GM18498 (cell line): ENCODE measurements around the gene NHSL1.
A peak's percentile ranks its signal among the peaks of the same experiment; 100 is the strongest.

Experiments used
- ATAC-seq: cut with Tn5 transposase; IDR thresholded peaks from one replicate; pipeline ENCODE4 v1.9.1; 2021; ENCODE audit warnings: mild to moderate bottlenecking, moderate library complexity; ENCODE audit not compliant: unreplicated experiment

NHSL1 gene, protein sequence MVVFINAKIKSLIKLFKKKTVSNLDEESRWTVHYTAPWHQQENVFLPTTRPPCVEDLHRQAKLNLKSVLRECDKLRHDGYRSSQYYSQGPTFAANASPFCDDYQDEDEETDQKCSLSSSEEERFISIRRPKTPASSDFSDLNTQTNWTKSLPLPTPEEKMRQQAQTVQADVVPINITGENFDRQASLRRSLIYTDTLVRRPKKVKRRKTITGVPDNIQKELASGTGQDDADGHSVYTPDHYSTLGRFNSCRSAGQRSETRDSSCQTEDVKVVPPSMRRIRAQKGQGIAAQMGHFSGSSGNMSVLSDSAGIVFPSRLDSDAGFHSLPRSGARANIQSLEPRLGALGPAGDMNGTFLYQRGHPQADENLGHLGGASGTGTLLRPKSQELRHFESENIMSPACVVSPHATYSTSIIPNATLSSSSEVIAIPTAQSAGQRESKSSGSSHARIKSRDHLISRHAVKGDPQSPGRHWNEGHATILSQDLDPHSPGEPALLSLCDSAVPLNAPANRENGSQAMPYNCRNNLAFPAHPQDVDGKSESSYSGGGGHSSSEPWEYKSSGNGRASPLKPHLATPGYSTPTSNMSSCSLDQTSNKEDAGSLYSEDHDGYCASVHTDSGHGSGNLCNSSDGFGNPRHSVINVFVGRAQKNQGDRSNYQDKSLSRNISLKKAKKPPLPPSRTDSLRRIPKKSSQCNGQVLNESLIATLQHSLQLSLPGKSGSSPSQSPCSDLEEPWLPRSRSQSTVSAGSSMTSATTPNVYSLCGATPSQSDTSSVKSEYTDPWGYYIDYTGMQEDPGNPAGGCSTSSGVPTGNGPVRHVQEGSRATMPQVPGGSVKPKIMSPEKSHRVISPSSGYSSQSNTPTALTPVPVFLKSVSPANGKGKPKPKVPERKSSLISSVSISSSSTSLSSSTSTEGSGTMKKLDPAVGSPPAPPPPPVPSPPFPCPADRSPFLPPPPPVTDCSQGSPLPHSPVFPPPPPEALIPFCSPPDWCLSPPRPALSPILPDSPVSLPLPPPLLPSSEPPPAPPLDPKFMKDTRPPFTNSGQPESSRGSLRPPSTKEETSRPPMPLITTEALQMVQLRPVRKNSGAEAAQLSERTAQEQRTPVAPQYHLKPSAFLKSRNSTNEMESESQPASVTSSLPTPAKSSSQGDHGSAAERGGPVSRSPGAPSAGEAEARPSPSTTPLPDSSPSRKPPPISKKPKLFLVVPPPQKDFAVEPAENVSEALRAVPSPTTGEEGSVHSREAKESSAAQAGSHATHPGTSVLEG (N-terminal part only)

DNA sequence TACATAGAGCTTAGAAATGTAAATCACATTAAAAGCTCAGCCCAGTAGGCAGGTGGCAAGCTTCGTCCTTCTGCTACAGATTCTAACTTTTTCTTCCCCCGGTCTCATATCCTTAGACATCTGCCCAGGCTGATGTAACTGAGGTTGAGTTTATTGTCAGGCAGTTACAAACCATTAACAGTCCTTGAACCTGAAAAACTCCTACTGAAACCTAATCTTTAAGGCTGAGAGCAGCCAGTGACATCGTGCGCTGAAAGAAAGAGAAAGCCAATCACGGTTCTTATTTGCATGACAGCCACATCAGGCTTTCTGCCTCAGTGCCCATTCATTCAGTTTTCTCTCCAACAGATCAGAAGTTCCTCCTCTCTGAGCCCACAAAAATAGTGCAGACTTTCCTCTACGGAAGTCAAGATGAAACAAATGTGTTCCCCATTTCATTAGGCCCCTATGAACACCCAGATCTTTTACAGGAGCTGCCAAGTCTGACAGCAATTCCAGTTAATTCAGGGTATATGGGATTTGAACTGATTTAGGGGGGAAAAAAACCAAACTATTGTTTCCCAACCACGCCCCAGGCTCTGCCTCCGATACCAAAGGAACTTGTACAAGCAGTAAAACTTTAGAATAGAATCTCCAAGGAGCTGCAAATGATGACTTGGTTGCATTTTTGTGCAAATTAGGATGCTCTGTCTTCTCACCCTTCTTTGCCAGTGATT, at the start of gene NHSL1:
Gene NHSL1, minus strand, starts transcription at position 192 of the 716 bp plus-strand sequence. CDS start 204 bp downstream, outside the sequence.
- peak; percentile 95 for ATAC-seq

DNA sequence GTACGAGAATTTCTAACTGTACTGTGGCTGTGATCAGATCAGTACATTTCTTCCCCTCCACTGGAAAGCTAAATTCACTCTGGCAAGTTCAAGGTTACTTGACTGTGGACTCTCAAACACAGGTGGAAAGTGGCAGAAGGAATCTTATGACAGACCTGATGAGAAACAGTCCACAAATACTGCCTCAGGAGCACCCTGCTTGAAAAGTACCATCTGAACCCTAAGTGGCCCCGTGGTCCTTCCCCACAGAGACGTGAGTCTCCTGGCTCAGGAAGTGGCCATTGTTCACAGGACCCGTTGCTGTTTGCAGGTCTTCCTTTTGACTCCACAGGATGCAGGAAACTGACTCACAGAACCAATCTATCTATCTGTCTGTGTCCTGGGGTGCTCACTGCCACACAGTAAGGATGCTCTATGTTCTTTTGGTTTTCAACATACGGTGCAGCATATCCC, 47.5 kb upstream of the NHSL1 start:
- no peak for ATAC-seq

DNA sequence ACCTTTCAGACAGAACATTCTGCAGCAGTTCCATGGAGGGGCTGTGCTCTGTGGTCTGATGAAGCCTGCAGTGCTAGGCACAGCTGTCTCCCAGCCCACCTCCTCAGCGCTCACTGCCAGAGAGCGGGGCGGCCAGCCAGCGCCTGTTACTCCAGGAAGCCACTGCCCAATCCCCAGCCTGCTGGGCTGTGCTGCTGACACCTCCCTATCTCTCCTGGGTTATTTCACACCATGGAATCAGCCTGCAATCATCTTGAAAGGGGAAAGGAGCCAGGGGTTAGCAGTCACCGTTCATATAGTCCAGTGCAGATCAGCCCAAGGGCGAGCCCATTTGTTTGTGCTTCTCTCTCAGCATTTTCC, 46.3 kb upstream of the NHSL1 start:
- no peak for ATAC-seq

DNA sequence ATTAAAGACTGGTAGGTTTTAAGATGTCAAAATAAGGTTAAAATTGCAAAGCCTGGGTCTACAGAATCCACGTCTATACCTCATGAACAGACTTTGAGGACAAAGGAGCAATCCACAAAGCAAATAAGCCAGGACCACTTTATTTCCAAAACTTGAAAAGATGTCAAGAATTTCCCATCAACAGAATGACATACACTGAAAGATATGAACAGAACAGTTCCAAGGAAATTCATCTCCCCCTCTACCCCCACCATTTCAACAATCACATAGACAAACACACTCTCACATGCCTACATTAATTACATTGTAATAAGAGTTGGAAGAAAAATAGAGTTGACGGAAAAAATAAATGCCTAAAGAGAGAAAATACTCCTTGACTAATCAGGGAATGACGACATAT, 45.2 kb upstream of the NHSL1 start:
- no peak for ATAC-seq

DNA sequence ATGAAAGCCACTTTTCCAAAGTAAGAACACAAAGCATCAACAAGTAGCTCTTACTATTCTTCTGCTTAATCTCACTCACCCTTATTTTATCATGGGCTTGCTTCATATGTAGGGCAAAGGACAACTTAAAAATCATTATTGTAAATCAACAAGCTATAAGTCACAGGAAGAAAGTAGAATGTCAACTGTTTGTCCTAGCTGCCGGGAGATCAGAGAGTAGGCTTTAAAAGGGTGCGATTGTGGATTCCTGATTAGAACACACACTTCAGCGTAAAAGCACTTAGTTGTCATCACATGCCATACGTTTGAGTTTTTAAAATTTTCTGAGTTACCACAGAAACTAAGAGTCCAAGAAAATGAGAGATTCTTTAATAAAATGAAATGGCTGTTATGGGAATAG, 44.4 kb upstream of the NHSL1 start:
- no peak for ATAC-seq

DNA sequence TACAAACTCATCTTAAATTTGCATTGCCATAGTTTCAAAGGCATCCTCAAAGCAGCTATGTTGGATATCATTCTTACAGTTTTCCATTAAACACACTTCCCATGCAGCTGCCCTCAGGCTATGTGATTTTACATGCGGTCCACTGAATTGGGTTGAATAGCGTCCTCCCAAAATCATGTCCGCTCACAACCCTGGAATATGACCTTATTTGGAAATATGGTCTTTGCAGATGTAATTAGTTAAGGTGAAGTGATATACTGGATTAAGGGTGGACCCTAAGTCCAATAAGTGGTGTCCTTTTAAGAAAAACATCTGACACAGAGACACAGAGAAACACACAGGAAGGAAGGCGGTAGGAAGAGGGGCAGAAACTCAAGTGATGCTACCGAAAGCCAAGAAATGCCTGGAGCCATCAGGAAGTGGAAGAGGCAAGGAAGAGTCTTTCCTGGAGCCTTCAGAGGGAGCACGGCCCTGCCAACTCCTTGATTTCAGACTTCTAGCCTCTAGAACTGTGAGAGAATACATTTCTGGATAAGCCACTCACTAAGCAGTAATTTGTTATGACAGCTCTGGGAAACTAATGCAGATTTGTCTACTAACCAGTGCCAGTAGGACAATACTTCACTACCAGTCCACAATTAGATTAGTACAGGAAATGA, 42.7 kb upstream of the NHSL1 start:
- no peak for ATAC-seq

DNA sequence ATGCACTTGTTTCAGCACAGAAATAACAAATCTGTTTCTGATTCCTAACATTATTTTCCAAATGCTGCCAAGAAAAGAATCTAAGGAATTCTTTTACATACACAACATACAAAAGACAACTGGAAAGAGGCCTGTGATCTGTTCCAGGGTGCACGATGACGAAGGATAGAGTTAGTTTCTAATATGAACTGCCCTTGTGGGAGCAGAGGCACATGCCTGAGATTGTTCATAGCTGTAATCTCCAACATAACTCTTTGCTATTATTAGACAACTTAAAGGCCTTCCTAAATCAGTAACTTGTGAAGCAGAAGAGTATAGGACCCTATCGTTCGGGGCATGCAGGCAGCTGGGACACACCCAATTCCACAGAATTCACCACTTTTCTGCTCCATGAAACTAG, 41.2 kb upstream of the NHSL1 start:
- no peak for ATAC-seq

DNA sequence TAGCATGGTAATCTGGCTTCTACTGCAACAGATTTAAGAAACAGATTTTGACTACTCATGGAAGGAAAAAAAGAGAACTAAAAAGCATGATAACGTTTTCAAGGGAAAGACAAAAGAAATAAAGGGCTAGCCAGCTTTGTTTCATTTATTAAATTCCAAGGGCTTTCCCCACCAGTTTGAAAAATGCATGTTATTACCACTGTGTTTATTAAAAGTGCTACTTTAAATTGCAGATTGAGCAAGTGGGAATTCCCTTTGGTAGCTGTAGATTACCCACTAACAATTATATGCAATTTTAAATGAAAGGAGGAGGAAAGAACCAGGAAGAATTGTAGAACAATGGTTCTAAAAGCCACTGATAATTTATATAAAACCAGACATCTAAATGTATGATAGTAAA, 40.6 kb upstream of the NHSL1 start:
- ATAC-seq = no peak

DNA sequence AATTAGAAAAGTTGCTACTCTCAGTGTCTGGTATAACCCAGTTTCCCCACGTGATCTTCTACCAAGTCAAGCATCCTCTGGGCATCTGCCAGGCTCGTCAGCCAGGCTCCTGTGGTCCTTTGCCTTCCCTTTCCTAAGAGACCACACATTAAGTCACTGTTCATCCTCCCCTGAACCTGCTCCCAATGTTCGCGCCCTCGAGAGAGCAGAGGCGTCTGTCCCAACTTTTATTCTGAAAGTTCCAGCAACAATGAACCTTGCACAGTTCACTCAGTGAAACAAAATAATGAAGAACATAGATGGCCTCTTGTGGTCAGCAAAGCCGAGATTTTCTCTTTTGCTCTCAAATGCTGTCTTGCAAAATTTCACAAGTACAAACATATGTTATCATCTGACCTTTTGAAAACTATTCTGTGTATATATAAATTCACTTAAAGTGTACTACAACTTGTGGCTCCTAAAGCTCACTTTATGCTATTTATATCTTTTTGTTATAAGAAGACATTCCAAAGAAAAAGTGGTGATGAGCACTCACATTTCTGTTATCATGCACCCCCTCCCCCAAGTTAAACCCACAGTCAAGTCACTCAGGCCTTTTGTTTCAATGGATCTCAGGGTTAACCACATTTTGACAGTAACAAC, 39.2 kb upstream of the NHSL1 start:
- no peak for ATAC-seq

DNA sequence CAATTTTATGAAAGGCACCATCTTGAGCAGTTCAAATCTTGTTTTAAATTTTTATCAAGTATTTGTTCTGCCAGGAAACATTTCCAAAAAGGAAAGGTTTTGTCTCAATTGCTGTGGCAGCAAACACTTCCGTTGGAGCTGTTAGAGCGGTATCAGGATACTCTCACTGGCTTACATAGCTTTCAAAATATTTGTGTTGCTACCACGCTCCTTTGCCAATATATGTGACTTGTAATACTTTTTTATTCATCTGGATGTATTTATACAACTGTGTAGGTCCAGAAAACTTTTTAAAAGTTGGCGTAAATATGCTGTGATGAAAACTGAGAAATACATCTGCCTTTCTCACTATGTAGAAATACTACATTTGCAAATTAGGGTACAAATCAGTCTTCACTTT, 37.8 kb upstream of the NHSL1 start:
- ATAC-seq = no peak

DNA sequence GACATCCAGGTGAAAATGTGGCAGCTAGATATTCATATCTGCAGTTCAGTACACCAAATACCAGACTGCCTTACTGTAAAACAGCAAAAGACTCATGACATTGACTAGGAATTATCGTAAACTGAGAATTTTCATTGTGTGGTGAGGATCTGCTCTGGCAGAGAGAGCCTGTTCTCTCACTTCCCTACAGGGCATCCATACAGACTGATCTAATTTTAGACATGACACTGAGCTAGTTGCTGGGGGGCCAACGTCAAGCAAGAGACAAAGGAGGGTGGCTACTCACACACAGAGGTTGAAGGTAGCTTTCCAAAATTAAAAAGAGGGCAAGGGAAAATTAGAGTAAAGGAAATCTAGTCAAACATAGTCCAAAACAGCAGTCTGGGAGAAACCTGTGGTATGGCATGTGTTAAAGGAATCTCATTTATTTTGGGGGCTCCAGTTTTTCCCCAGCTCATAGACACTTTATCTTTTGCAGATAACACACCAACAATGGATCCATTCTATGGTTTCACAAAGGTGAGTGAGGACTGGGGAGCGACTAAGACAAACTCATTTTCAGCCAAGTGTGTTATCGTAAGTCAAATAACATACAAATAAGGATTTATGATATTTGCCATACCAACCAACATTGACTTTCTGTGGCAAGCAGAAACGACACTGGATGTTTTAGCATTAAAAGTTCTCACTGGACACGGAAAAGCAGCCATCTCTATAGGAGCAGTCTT, 36.6 kb upstream of the NHSL1 start:
- ATAC-seq = no peak

DNA sequence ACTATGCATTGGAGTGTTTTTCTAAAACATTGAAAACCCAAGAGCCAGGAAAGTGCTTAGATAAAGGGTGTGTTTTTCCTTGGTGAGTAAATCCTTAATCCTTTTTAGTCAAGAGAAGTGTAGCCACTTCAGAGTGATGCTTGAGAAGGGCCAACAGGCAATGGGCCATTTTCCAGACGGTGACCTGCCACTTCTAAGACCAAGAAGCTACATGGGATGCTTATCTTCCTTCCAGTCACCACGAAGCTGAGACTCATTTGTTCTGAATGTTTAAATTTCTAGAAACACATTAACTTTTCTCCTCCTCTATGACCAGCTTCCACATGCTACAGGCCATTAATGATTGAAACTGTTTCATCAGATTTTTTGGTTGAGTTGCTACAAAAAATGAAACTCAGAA, 34.4 kb upstream of the NHSL1 start:
- ATAC-seq = no peak

DNA sequence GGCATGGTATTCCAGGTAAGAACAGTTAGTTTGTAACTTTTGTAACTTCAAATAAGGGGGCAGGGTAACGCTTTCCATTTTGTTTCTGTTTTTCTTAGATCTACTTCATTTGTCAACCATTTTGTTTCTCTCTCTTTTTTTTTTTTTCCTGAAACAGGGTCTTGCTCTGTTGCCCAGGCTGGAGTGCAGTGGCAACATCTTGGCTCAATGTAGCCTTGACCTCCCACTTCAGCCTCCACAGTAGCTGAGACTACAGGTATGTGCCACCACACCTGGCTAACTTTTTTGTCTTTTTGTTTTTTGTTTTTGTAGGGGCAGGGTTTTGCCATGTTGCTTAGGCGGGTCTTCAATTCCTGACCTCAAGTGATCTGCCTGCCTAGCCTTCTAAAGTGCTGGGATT, 32.1 kb upstream of the NHSL1 start:
- no peak for ATAC-seq

DNA sequence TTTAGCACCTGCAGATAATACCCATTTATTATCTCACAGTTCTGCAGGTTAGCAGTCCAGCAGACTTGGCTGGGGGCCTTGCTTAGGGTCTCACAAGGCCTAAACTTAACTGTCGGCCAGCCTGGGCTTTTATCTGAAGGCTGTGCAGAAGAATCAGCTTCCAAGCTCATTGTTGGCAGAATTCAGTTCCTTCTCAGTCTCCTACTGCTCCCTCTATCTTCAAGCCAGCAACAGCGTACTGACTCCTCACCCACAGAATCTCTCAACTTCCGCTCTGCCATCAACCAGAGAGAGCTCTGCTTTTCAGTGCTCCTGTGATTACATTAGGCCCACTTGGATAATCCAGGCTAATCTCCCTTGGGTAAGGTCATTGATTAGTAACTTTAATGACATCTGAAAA, 30.2 kb upstream of the NHSL1 start:
- no peak for ATAC-seq

DNA sequence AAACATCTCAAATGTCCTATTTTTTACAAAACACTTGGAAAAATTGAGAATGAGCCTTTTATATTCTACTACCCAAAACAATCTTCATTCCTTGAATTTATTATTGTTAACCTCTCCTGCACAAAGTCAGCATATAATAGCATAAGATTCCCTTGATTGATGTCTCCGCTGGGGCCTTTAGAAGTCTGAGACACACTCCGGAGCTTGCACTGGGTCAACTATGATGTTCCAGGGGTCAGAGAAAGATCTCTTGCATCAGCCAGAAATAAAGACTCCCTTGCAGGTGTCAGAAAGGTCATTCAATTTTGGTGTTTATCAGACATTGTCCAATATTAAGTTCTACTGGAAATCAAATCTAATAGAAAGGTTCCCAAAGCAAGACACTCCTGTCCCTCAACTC, 29.7 kb upstream of the NHSL1 start:
- no peak for ATAC-seq

DNA sequence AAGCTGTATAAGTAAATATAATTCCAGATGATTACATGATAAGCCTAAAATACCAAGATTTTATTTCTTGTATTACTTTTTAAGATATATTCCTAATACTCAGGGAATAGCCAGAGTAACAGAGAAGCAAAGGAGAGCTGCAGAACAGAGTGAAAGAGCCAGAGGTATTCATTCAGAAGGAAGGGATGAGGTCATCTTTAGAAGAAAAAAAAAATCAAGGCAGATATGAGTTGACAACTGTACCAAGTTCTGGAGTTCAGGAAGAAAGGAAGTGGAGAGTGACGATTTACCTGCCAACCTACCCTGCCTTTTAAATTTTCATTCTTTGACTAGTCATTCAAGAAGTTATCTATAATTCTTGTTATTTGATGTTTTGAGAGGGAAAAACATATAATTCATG, 28.8 kb upstream of the NHSL1 start:
- no peak for ATAC-seq

DNA sequence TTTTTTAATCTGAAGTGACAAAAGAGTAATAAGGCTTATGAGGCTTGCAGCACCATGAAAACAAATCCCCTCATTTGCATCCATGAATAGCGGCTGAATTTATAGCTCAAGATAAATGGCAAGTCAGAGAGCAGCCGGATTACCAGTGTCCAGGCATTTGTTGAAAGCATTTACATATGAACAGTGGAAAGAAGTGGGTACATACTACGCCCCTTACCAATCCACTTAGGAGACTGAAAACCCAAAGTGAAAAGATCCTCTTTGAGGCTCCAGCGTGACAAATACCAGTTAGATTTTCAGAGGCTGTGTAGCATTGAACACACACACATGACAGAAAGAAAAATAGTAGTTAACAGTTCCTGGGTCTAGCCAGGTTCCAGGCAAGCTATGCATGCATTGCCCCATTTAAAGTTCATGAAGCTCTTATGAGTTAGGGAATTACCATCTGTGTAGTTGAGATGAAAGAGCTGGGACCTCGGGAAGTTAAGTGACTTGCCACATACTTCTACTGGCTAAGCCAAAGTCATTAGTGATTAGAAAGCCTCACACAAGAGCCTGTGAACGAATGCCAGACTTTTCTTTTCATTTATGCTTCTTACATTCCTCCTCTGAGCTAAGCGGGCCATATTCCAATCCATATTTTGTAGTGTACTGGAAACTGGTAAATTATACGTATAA, 28.3 kb upstream of the NHSL1 start:
- ATAC-seq = no peak

DNA sequence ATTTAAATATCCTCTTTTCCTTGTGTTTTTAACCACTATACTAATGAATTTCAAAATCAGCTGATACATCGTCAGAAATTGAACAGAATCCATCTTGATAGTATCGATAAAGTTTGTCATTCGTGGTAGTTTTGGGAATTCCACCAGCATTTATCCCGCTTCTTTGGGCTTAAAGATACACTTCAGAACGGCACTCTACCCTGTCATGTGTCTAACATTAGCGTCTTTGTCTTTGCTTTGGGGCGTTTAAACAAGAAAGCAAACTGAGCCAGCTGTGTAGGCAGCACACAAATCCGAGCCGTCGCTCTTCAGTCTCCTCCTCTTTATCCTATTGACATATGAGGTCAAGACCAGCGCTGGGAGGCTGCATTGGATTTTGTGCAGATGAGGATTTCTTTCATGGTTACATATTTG, 27.5 kb upstream of the NHSL1 start:
- ATAC-seq = no peak
